Measurements from ENCODE around the gene THAP8.

DNA sequence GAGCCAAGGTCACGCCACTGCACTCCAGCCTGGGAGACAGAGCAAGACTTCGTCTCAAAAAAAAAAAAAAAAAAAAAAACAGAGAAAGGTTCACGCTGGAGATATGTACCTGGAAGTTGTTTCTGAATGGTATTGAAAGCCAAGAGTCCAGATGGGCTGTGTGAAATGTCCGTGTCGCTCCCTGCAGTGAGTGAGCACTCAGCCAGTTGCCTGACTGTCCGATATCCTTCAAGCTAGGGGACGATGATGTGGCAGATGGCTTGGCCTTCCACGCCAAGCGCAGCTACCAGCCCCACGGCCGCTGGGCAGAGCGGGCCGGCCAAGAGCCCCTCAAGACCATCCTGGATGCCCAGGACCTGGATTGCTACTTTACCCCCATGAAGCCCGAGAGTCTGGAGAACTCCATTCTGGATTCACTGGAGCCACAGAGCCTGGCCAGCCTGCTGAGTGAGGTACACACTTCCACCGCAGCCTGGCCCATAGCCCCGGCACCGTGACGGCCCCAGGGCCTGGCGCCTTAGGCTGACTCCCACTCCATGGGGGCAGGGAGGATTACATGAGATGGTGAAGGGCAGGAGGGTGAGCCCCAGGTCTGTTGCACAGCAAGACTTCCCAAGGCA, 45.2 kb upstream of the THAP8 start:
- TF ChIP-seq, protein P1, sequence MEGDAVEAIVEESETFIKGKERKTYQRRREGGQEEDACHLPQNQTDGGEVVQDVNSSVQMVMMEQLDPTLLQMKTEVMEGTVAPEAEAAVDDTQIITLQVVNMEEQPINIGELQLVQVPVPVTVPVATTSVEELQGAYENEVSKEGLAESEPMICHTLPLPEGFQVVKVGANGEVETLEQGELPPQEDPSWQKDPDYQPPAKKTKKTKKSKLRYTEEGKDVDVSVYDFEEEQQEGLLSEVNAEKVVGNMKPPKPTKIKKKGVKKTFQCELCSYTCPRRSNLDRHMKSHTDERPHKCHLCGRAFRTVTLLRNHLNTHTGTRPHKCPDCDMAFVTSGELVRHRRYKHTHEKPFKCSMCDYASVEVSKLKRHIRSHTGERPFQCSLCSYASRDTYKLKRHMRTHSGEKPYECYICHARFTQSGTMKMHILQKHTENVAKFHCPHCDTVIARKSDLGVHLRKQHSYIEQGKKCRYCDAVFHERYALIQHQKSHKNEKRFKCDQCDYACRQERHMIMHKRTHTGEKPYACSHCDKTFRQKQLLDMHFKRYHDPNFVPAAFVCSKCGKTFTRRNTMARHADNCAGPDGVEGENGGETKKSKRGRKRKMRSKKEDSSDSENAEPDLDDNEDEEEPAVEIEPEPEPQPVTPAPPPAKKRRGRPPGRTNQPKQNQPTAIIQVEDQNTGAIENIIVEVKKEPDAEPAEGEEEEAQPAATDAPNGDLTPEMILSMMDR (conservative IDR thresholded peaks at IDR 0.05; ENCODE audit: low read depth, low read length): no peak
- TF ChIP-seq EZH2 (IDR thresholded peaks at IDR 0.05; ENCODE audit: borderline replicate concordance, low read depth, low read length, poor library complexity, severe bottlenecking): no peak

All from A673 (cell line).